ENCODE results near the gene ADGRD1. TPM values are rescaled to one million over a fixed set of nuclear protein-coding genes. Genes with fewer than 3 reads are reported as not detected.

The ADGRD1 gene
- total RNA-seq, 4 donors from 2014 or later: 28.2 to 52.4 (median 41.8) TPM

DNA sequence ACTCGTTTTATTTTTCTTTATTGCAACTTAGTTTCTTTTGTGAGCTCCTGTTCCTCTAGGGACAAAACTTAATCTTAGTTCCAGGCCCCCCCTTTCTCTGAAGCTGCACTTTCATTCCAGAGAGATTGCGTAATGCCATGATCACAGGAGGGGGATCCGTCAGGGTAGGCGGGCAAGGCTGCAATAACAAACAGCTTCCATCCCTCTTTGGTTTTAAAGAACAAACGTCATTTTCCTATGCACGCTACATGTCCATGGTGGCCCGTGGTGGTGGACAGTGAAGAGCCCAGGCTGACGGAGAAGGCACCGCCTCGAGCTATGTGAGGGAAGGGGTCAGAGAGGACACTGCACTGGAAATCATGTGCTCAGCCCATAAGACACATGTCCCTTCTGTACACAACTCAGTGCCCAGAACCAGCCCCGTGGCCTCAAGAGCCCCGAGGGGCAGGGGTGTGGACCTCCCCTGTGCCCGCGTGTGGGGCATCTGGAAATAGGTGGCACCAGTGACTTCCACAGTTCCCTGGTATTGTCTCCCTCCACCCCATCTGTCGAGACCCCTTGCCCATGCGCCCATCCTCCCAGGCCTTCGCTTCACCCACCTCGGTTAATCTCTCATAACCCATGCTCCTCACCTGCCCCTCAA is 161.4 kb downstream of the ADGRD1 start:
- intact Hi-C loops (cut with DNase I): no loop called here
- no peaks in the 10 kb centered on the region for H3K27me3 ChIP-seq
- no peak for DNase-seq (ENCODE audit: extremely low spot score)
- peak overlapping the region in 1 of 4 donors; percentile 15 for H3K27ac ChIP-seq (replicated peaks in 1 of 4)
- peaks cover 9 to 22% (median 16%) of the 10 kb centered on the region in 4 donors for H3K4me1 ChIP-seq
- no peaks in the 10 kb centered on the region for H3K9me3 ChIP-seq
- H3K36me3 ChIP-seq: peaks cover 0 to 57% (median 35%) of the 10 kb centered on the region in 4 donors
- no peak for TF ChIP-seq POLR2A (IDR thresholded peaks at IDR 0.05; ENCODE audit: low read depth)
- TF ChIP-seq, protein P1, sequence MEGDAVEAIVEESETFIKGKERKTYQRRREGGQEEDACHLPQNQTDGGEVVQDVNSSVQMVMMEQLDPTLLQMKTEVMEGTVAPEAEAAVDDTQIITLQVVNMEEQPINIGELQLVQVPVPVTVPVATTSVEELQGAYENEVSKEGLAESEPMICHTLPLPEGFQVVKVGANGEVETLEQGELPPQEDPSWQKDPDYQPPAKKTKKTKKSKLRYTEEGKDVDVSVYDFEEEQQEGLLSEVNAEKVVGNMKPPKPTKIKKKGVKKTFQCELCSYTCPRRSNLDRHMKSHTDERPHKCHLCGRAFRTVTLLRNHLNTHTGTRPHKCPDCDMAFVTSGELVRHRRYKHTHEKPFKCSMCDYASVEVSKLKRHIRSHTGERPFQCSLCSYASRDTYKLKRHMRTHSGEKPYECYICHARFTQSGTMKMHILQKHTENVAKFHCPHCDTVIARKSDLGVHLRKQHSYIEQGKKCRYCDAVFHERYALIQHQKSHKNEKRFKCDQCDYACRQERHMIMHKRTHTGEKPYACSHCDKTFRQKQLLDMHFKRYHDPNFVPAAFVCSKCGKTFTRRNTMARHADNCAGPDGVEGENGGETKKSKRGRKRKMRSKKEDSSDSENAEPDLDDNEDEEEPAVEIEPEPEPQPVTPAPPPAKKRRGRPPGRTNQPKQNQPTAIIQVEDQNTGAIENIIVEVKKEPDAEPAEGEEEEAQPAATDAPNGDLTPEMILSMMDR (IDR thresholded peaks at IDR 0.05): no peak
- WGBS: 84% methylated on average over 18 of the region's 18 CpGs
- H3K4me3 ChIP-seq: no peak overlapping the region

DNA sequence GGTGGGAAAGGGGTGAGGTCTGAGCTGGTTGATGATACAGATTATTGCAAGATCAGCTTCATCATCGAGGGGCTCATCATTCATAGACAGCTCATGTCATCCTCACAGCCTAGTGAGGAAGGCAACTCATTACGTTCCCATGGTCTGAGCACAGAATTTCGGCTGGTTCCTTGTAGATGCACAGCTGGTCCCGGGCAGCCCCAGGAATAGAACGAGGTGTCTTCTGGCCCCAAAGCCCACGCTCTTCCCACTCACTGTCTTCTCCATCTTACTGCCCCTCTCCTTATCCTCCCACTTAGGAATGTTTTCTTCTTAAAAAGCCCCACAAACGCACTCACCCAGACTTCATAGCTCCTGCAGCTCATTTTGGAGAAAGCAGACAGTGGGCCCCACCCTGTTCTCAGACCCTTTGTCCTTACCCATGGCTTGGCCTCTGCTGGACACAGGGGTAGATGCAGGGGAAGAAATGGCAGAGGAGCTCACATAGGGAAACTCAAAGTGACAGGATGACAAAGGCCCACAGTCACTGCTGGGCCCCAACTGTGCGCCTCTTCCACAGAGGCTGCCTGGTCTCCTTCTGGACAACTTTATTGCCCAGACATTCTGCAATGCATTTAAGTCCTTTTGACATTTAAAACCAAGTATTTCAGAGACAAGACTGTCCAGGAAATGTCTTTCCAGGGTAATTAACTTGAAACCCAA is 162.2 kb downstream of the ADGRD1 start:
- peak overlapping the region; percentile 7 to 24 (median 12) for H3K27ac ChIP-seq (replicated peaks in 1 of 4)
- TF ChIP-seq, protein P1 (IDR thresholded peaks at IDR 0.05): no peak
- TF ChIP-seq POLR2AphosphoS5 (IDR thresholded peaks at IDR 0.05) (no peak), POLR2A (IDR thresholded peaks at IDR 0.05; ENCODE audit: low read depth) (no peak), EP300 (IDR thresholded peaks at IDR 0.05) (no peak)
- peaks cover 0 to 65% (median 41%) of the 10 kb centered on the region in 4 donors for H3K36me3 ChIP-seq
- intact Hi-C loops (cut with DNase I): no loop called here
- H3K4me3 ChIP-seq: no peak overlapping the region
- WGBS: 86% methylated on average over 8 of the region's 8 CpGs
- peaks cover 9 to 22% (median 16%) of the 10 kb centered on the region in 4 donors for H3K4me1 ChIP-seq
- no peaks in the 10 kb centered on the region for H3K9me3 ChIP-seq
- DNase-seq (ENCODE audit: extremely low spot score): no peak
- H3K27me3 ChIP-seq: no peaks in the 10 kb centered on the region

DNA sequence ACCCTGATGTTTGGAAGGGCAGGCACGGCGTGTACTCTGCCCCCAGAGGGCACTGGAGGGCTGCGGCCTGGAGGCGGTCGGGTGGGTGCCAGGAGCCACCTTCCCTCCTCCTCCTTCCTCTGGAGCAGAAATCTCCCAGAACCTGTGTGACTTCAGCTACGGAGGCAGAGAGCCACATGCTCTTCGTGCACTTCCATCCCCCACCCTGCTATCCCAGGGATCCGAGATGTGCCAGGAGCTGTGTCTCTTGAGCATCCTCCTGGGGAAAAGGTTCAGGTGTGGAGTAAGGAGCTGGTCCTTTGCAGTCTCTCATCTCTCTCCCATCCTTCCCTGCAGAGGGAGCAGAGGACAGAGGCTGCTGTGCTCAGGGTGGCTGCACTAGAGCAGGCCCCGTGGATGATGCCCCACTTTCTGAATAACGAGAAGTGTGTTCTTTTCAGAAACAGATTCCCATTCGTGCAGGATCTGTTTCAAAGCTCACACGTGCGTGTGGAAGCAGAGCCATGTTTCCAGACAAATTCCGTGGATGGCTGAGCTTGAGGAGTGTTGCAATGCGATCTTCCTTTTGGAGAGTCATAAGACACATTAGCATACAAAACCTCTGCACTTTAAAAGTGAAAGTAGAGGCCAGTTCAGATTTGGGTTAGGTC is 162.9 kb downstream of the ADGRD1 start:
- intact Hi-C loops (cut with DNase I): no loop called here
- peaks cover 0 to 68% (median 44%) of the 10 kb centered on the region in 4 donors for H3K36me3 ChIP-seq
- TF ChIP-seq, protein P1 (IDR thresholded peaks at IDR 0.05): peak in 1 of 3 experiments; percentile 35
- no peak for TF ChIP-seq POLR2A (IDR thresholded peaks at IDR 0.05; ENCODE audit: low read depth)
- TF ChIP-seq EP300 (IDR thresholded peaks at IDR 0.05): no peak
- no peak for TF ChIP-seq POLR2AphosphoS5 (IDR thresholded peaks at IDR 0.05)
- no peaks in the 10 kb centered on the region for H3K9me3 ChIP-seq
- no peaks in the 10 kb centered on the region for H3K27me3 ChIP-seq
- peaks cover 9 to 22% (median 16%) of the 10 kb centered on the region in 4 donors for H3K4me1 ChIP-seq
- H3K27ac ChIP-seq (replicated peaks in 1 of 4): peak overlapping the region; percentile 7 to 44 (median 17)
- 67% methylated on average over 15 of the region's 15 CpGs for WGBS
- no peak overlapping the region for H3K4me3 ChIP-seq
- no peak for DNase-seq (ENCODE audit: extremely low spot score)

DNA sequence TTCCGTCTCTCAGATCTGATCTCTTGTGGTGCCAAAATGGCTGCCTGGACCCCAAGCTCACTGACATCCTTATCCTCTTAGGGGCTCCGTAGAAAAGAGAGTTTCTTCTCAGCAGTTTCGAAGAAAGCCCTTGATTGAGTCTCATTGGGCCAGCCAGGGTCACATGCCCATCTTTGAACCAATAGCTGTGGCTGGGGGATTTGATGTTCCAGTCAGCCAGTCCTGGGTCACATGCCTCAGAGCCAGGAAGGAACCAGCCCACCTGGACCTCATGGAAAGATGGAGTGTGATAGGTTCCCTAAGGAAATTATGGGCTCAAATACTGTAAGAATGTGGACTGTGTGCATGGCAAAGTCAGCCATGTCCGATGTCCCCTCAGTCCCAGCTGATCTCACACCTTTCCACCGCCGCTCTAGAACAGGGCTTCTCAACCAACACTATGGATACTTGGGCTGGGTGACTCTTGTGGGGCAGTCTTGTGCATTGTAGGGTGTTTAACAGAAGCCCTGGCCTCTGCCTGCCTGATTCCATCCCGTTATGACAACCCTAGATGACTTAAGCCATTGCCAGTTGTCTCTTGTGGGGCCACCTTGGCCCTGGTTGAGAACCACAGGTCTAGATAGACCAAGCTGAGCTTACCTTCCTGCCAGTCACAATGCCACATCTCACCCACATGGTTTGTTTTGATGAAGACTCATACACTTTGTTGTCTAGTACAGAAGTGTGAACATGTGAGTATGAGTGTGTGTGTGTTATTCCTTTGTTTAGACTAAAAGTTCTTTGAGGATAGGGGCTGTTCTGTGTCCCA is 163.9 kb downstream of the ADGRD1 start:
- Histone ChIP-seq H3K9me3 (no peaks in the 10 kb centered on the region), H3K27ac (replicated peaks in 1 of 4) (peak overlapping the region in 2 of 4 donors; percentile 44), H3K4me1 (peaks cover 9 to 22% (median 16%) of the 10 kb centered on the region in 4 donors), H3K4me3 (no peak overlapping the region), H3K27me3 (no peaks in the 10 kb centered on the region), H3K36me3 (peaks cover 0 to 74% (median 47%) of the 10 kb centered on the region in 4 donors)
- TF ChIP-seq POLR2A (IDR thresholded peaks at IDR 0.05; ENCODE audit: low read depth): no peak
- TF ChIP-seq, protein P1 (IDR thresholded peaks at IDR 0.05): no peak
- TF ChIP-seq EP300 (IDR thresholded peaks at IDR 0.05): no peak
- no peak for DNase-seq (ENCODE audit: extremely low spot score)
- 86% methylated on average over 6 of the region's 7 CpGs for WGBS
- intact Hi-C loops (cut with DNase I): no loop called here

All from esophagus muscularis mucosa (tissue), 4 donors.